H9 (cell line): ENCODE results near the gene KCTD18. TPM values are rescaled to one million over a fixed set of nuclear protein-coding genes. Genes with fewer than 3 reads are reported as not detected.

Experiments used
- DNase-seq: peaks from one replicate; pipeline ENCODE4 v3.0.0-alpha.2; 2017
- H2AFZ ChIP-seq: one replicate; pipeline ENCODE4 v1.6.1; 2013; ENCODE audit warnings: mild to moderate bottlenecking, low read length, control low read depth, moderate library complexity
- H2AK5ac ChIP-seq: 2 replicates; pipeline ENCODE4 v1.6.1; 2013; ENCODE audit warnings: low read length, control low read depth, mixed read lengths; ENCODE audit not compliant: insufficient read length
- H2BK120ac ChIP-seq: one replicate; pipeline ENCODE4 v1.6.1; 2013; ENCODE audit warnings: low read depth, mild to moderate bottlenecking, low read length, control low read depth, inconsistent platforms; ENCODE audit not compliant: poor library complexity, severe bottlenecking
- H2BK12ac ChIP-seq: 2 replicates; pipeline ENCODE4 v1.6.1; 2013; ENCODE audit warnings: low read length, control low read depth, mixed read lengths, low read depth; ENCODE audit not compliant: insufficient read length
- H2BK15ac ChIP-seq: 2 replicates; pipeline ENCODE4 v1.6.1; 2013; ENCODE audit warnings: low read depth, low read length, control low read depth
- H2BK20ac ChIP-seq: one replicate; pipeline ENCODE4 v1.6.1; 2013; ENCODE audit warnings: low read depth, mild to moderate bottlenecking, low read length, control low read depth, inconsistent platforms; ENCODE audit not compliant: poor library complexity, severe bottlenecking
- H2BK5ac ChIP-seq: 2 replicates; pipeline ENCODE4 v1.6.1; 2013; ENCODE audit warnings: low read length, control low read depth, mixed read lengths; ENCODE audit not compliant: insufficient read length
- H3K14ac ChIP-seq: 2 replicates; pipeline ENCODE4 v1.6.1; 2013; ENCODE audit warnings: low read length, control low read depth; ENCODE audit not compliant: insufficient read depth
- H3K18ac ChIP-seq: 2 replicates; pipeline ENCODE4 v1.6.1; 2013; ENCODE audit warnings: low read depth, mild to moderate bottlenecking, mixed read lengths, low read length, control low read depth; ENCODE audit not compliant: insufficient read length
- H3K23ac ChIP-seq: 2 replicates; pipeline ENCODE4 v1.6.1; 2013; ENCODE audit warnings: low read length, control low read depth, mixed read lengths, low read depth; ENCODE audit not compliant: insufficient read length
- H3K23me2 ChIP-seq: 2 replicates; pipeline ENCODE4 v1.6.1; 2013; ENCODE audit warnings: low read depth, mild to moderate bottlenecking, mixed read lengths, low read length, control low read depth; ENCODE audit not compliant: insufficient read length, poor library complexity, severe bottlenecking
- H3K27ac ChIP-seq: 2 replicates; pipeline ENCODE4 v1.5.1; 2013; ENCODE audit warnings: low read length, control low read depth, mixed read lengths, low read depth; ENCODE audit not compliant: insufficient read length
- H3K27me3 ChIP-seq: 2 replicates; pipeline ENCODE4 v1.6.1; 2013; ENCODE audit warnings: low read length, control low read depth, inconsistent platforms; ENCODE audit not compliant: insufficient read depth
- H3K4ac ChIP-seq: 2 replicates; pipeline ENCODE4 v1.6.1; 2013; ENCODE audit warnings: low read depth, mild to moderate bottlenecking, control low read depth, inconsistent platforms, low read length, moderate library complexity
- H3K4me1 ChIP-seq: 2 replicates; pipeline ENCODE4 v1.6.1; 2013; ENCODE audit warnings: low read length, control low read depth, inconsistent platforms; ENCODE audit not compliant: insufficient read depth
- H3K4me2 ChIP-seq: 2 replicates; pipeline ENCODE4 v1.6.1; 2013; ENCODE audit warnings: low read length, control low read depth, mixed read lengths; ENCODE audit not compliant: insufficient read length, insufficient read depth
- H3K56ac ChIP-seq: 2 replicates; pipeline ENCODE4 v1.6.1; 2013; ENCODE audit warnings: low read depth, mild to moderate bottlenecking, mixed read lengths, low read length, control low read depth; ENCODE audit not compliant: insufficient read length
- H3K79me1 ChIP-seq: 2 replicates; pipeline ENCODE4 v1.6.1; 2013; ENCODE audit warnings: low read depth, mild to moderate bottlenecking, moderate library complexity, low read length, control low read depth, inconsistent platforms; ENCODE audit not compliant: insufficient read depth, poor library complexity, severe bottlenecking
- H3K79me2 ChIP-seq: 2 replicates; pipeline ENCODE4 v1.6.1; 2013; ENCODE audit warnings: low read length, control low read depth, inconsistent platforms; ENCODE audit not compliant: insufficient read depth
- H3K9ac ChIP-seq: 2 replicates; pipeline ENCODE4 v1.6.1; 2013; ENCODE audit warnings: low read length, control low read depth, mixed read lengths; ENCODE audit not compliant: insufficient read length; ENCODE audit errors: extremely low read depth
- H3K9me3 ChIP-seq: one replicate; pipeline ENCODE4 v1.6.1; 2013; ENCODE audit warnings: low read depth, low read length, inconsistent platforms; ENCODE audit not compliant: control insufficient read depth
- H3T11ph ChIP-seq: one replicate; pipeline ENCODE4 v1.6.1; 2013; ENCODE audit warnings: mild to moderate bottlenecking, low read length, control low read depth, inconsistent platforms
- H4K20me1 ChIP-seq: one replicate; pipeline ENCODE4 v1.6.1; 2013; ENCODE audit not compliant: control insufficient read depth, insufficient read length, insufficient read depth
- H4K5ac ChIP-seq: 2 replicates; pipeline ENCODE4 v1.6.1; 2013; ENCODE audit warnings: low read depth, mild to moderate bottlenecking, mixed read lengths, low read length, control low read depth; ENCODE audit not compliant: insufficient read length
- H4K8ac ChIP-seq: replicated peaks from 2 replicates; pipeline ENCODE4 v1.6.1; 2013; ENCODE audit warnings: low read length, control low read depth, mixed read lengths, low read depth; ENCODE audit not compliant: insufficient read length
- H4K91ac ChIP-seq: 2 replicates; pipeline ENCODE4 v1.6.1; 2013; ENCODE audit warnings: low read depth, mild to moderate bottlenecking, moderate library complexity, mixed read lengths, low read length, control low read depth; ENCODE audit not compliant: insufficient read length
- H3K27ac Mint-ChIP-seq, 3 experiments: 2 replicates in 2 of 3; 3 replicates in 1 of 3; pipeline ENCODE4 v1.8.0; 2020 to 2021; ENCODE audit warnings: mixed read lengths in 3 of 3, mild to moderate bottlenecking in 1 of 3, moderate library complexity in 1 of 3
- H3K27me3 Mint-ChIP-seq: 2 replicates; pipeline ENCODE4 v1.8.0; 2021; ENCODE audit warnings: low read depth, mild to moderate bottlenecking, moderate library complexity, mixed read lengths
- H3K36me3 Mint-ChIP-seq, 3 experiments: 2 replicates in 2 of 3; 3 replicates in 1 of 3; pipeline ENCODE4 v1.8.0; 2020 to 2021; ENCODE audit warnings: low read depth in 3 of 3, mixed read lengths in 3 of 3; ENCODE audit not compliant: insufficient read depth in 1 of 3
- H3K4me1 Mint-ChIP-seq, 2 experiments: 2 replicates each; pipeline ENCODE4 v1.8.0; 2020; ENCODE audit warnings: mixed read lengths in 2 of 2
- H3K4me3 Mint-ChIP-seq, 2 experiments: 2 replicates in 1 of 2; 3 replicates in 1 of 2; pipeline ENCODE4 v1.8.0; 2020 to 2021; ENCODE audit warnings: mild to moderate bottlenecking in 2 of 2, mixed read lengths in 2 of 2, moderate library complexity in 1 of 2
- H3K9me3 Mint-ChIP-seq, 2 experiments: 2 replicates in 1 of 2; 3 replicates in 1 of 2; pipeline ENCODE4 v1.8.0; 2020; ENCODE audit warnings: mild to moderate bottlenecking in 2 of 2, mixed read lengths in 2 of 2, moderate library complexity in 1 of 2
- CTCF ChIP-seq: fragments of 200-600 bp; sonication (generic); conservative IDR thresholded peaks from 3 replicates; pipeline ENCODE4 v1.8.0; 2021; ENCODE audit warnings: antibody characterized with exemption, mild to moderate bottlenecking
- WGBS: extraction: QIAGEN DNeasy Blood & Tissue Kit; methylation state at CpG from one replicate; pipeline ENCODE4 v1.1.7; 2013; ENCODE audit warnings: missing lambda C conversion rate, low lambda C conversion rate, mixed read lengths; ENCODE audit not compliant: insufficient read length; ENCODE audit errors: extremely low coverage; 5-methylcytosine and 5-hydroxymethylcytosine counted together
- total RNA-seq: library from RNA; stranded (reverse); gene quantifications from 2 replicates; pipeline ENCODE4 v1.2.1, GENCODE V29; 2021

KCTD18 gene
- total RNA-seq, 1 experiment from 2014 or later = 4.9 TPM

DNA sequence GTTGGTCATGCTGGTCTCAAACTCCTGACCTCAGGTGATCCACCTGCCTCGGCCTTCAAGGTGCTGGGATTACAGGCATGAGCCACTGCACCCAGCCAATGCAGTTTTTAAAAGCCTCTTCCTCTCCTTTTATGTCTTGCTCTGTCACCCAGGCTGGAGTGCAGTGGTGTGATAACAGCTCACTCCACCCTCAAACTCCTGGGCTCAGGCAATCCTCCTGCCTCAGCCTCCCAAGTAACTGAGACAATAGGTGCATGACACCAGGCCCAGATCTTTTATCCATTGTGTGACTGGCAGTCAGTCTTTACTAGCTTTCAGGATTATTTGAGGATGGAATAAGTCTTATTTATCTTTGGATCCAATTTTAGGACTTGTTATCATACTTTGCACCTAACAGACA is 13.2 kb downstream of the KCTD18 start:
- no CpG with 5 or more reads among the region's 1 CpG for WGBS
- Histone ChIP-seq H2AK5ac (no peak overlapping the region), H3K23me2 (no peaks in the 10 kb centered on the region), H3K23ac (no peak overlapping the region), H2BK120ac (no peak overlapping the region), H3K79me1 (no peaks in the 10 kb centered on the region), H3T11ph (no peak overlapping the region), H3K79me2 (no peaks in the 10 kb centered on the region), H4K8ac (no peak overlapping the region), H2BK15ac (no peak overlapping the region), H3K9ac (no peak overlapping the region), H3K18ac (no peak overlapping the region), H3K27ac (no peak overlapping the region), H2BK20ac (no peak overlapping the region), H3K56ac (no peak overlapping the region), H3K4me1 (0 out of 2 replicates have a peak, but pooled peaks cover 3% of the 10 kb centered on the region), H3K9me3 (no peaks in the 10 kb centered on the region), H3K14ac (no peak overlapping the region), H4K91ac (no peak overlapping the region), H4K20me1 (no peaks in the 10 kb centered on the region), H4K5ac (no peak overlapping the region), H3K27me3 (no peaks in the 10 kb centered on the region), H2BK5ac (no peak overlapping the region), H2AFZ (no peak overlapping the region), H3K4ac (no peak overlapping the region), H3K4me2 (no peak overlapping the region), H2BK12ac (no peak overlapping the region)
- Mint-ChIP-seq H3K27me3 (no peaks in the 10 kb centered on the region), H3K9me3 (no peaks in the 10 kb centered on the region; a peak in 1 of 5 replicates), H3K4me1 (peaks cover 0 to 4% of the 10 kb centered on the region in 2 experiments; a peak in 1 of 4 replicates), H3K27ac (no peak overlapping the region), H3K4me3 (no peak overlapping the region), H3K36me3 (peaks cover 0 to 15% (median 14%) of the 10 kb centered on the region in 3 experiments; a peak in 6 of 7 replicates)
- TF ChIP-seq CTCF = no peak
- no peak for DNase-seq
